ENCODE results near the gene STOX2.

Gene STOX2

GRCh38 chr4:183888564-183888963 lies 16.5 kb upstream of the STOX2 start:
- DNase-seq (ENCODE audit: low read depth): no peak

- DNase-seq (ENCODE audit: low read depth): no peak
These were observed 15.9 kb upstream of the STOX2 start for GRCh38 chr4:183889190-183889589.

GRCh38 chr4:183897193-183897592 lies 7.9 kb upstream of the STOX2 start:
- DNase-seq (ENCODE audit: low read depth): no peak

GRCh38 chr4:183898456-183898855 lies 6.7 kb upstream of the STOX2 start:
- DNase-seq (ENCODE audit: low read depth): no peak

GRCh38 chr4:183903021-183903760 lies 1.9 kb upstream of the STOX2 start:
- no peak for DNase-seq (ENCODE audit: low read depth)

- no peak for DNase-seq (ENCODE audit: low read depth)
These were observed 734 bp downstream of the STOX2 start for GRCh38 chr4:183905593-183906488.

GRCh38 chr4:183906489-183906738 lies 1.3 kb downstream of the STOX2 start:
- no peak for DNase-seq (ENCODE audit: low read depth)

- DNase-seq (ENCODE audit: low read depth): no peak
These were observed 1.9 kb downstream of the STOX2 start for GRCh38 chr4:183906739-183907651.

- DNase-seq (ENCODE audit: low read depth): no peak
These were observed 3.0 kb downstream of the STOX2 start for GRCh38 chr4:183907871-183908683.

GRCh38 chr4:183909187-183909586 lies 4.1 kb downstream of the STOX2 start:
- no peak for DNase-seq (ENCODE audit: low read depth)

- DNase-seq (ENCODE audit: low read depth): no peak
These were observed 4.7 kb downstream of the STOX2 start for GRCh38 chr4:183909801-183910200.

- no peak for DNase-seq (ENCODE audit: low read depth)
These were observed 7.5 kb downstream of the STOX2 start for GRCh38 chr4:183912585-183912984.

- DNase-seq (ENCODE audit: low read depth): no peak
These were observed 10.9 kb downstream of the STOX2 start for GRCh38 chr4:183915976-183916375.

- no peak for DNase-seq (ENCODE audit: low read depth)
These were observed 13.6 kb downstream of the STOX2 start for GRCh38 chr4:183918696-183919095.

GRCh38 chr4:183919141-183919540 lies 14.0 kb downstream of the STOX2 start:
- no peak for DNase-seq (ENCODE audit: low read depth)

GRCh38 chr4:183920512-183920911 lies 15.4 kb downstream of the STOX2 start:
- no peak for DNase-seq (ENCODE audit: low read depth)

GRCh38 chr4:183921335-183921734 lies 16.2 kb downstream of the STOX2 start:
- no peak for DNase-seq (ENCODE audit: low read depth)

GRCh38 chr4:183924362-183925044 lies 19.4 kb downstream of the STOX2 start:
- DNase-seq (ENCODE audit: low read depth): no peak

- DNase-seq (ENCODE audit: low read depth): no peak
These were observed 21.8 kb downstream of the STOX2 start for GRCh38 chr4:183926950-183927349.

GRCh38 chr4:183932576-183932975 lies 27.5 kb downstream of the STOX2 start:
- DNase-seq (ENCODE audit: low read depth): no peak

GRCh38 chr4:183934761-183935160 lies 29.7 kb downstream of the STOX2 start:
- no peak for DNase-seq (ENCODE audit: low read depth)

All from stimulated activated CD4-positive, alpha-beta T cell treated with anti-CD3 and anti-CD28 coated beads, Interleukin-2, amount 100 ng/mL, for 4 hours (primary cell).